DND-41 (cell line): ENCODE data around the gene RAB33A.

ENCODE experiments used
- ATAC-seq: fragments of 200-7000 bp; cut with Tn5 transposase; 3 replicates; pipeline ENCODE4 v1.9.1; 2021; ENCODE audit warnings: low read depth; ENCODE audit not compliant: insufficient read depth
- DNase-seq: peaks from one replicate; pipeline ENCODE4 v3.0.0-alpha.2; 2020
- H2AFZ ChIP-seq: 2 replicates; pipeline ENCODE4 v1.6.0; 2012; ENCODE audit warnings: low read depth, low read length
- H3K27ac ChIP-seq: 2 replicates; pipeline ENCODE4 v1.5.1; 2012; ENCODE audit warnings: low read length, inconsistent platforms
- H3K27me3 ChIP-seq: fragments of 200-600 bp; sonication (generic); 2 replicates; pipeline ENCODE4 v1.6.0; 2012; ENCODE audit warnings: low read length, mild to moderate bottlenecking, inconsistent platforms; ENCODE audit not compliant: insufficient read depth, poor library complexity
- H3K36me3 ChIP-seq: 2 replicates; pipeline ENCODE4 v1.5.1; 2012; ENCODE audit warnings: low read length, inconsistent platforms; ENCODE audit not compliant: insufficient read depth
- H3K4me1 ChIP-seq: 2 replicates; pipeline ENCODE4 v1.5.1; 2012; ENCODE audit warnings: mild to moderate bottlenecking, low read length; ENCODE audit not compliant: insufficient read depth
- H3K4me2 ChIP-seq: 2 replicates; pipeline ENCODE4 v1.6.0; 2012; ENCODE audit warnings: mild to moderate bottlenecking, moderate library complexity, low read length, inconsistent platforms; ENCODE audit not compliant: insufficient read depth
- H3K4me3 ChIP-seq, 2 experiments: fragments of 200-600 bp in 1 of 2; shearing (Covaris generic) in 1 of 2; 2 replicates each; pipeline ENCODE4 v1.5.1; 2012 to 2016; ENCODE audit warnings: inconsistent platforms in 2 of 2, low read length in 2 of 2, mild to moderate bottlenecking in 2 of 2, low read depth in 1 of 2, moderate library complexity in 1 of 2
- H3K79me2 ChIP-seq: 2 replicates; pipeline ENCODE4 v1.6.0; 2012; ENCODE audit warnings: low read length, inconsistent platforms; ENCODE audit not compliant: insufficient read depth
- H3K9ac ChIP-seq: 2 replicates; pipeline ENCODE4 v1.6.0; 2012; ENCODE audit warnings: low read depth, mild to moderate bottlenecking, inconsistent platforms, low read length, moderate library complexity
- H3K9me3 ChIP-seq: 2 replicates; pipeline ENCODE4 v1.5.1; 2012; ENCODE audit warnings: low read length, moderate library complexity, mild to moderate bottlenecking, inconsistent platforms; ENCODE audit not compliant: insufficient read depth, severe bottlenecking
- H4K20me1 ChIP-seq: 2 replicates; pipeline ENCODE4 v1.6.0; 2012; ENCODE audit warnings: low read length; ENCODE audit not compliant: insufficient read depth
- CTCF ChIP-seq: IDR thresholded peaks from 2 replicates; pipeline ENCODE4 v1.5.1; 2012; ENCODE audit warnings: borderline replicate concordance, low read length, moderate library complexity, mild to moderate bottlenecking; ENCODE audit not compliant: poor library complexity, severe bottlenecking; ENCODE audit errors: extremely low read depth
- EZH2 ChIP-seq: IDR thresholded peaks from 3 replicates; pipeline ENCODE4 v1.6.1; 2012; ENCODE audit warnings: borderline replicate concordance, low read depth, mild to moderate bottlenecking, moderate library complexity, low read length, inconsistent platforms; ENCODE audit not compliant: severe bottlenecking

Gene RAB33A

GRCh38 chrX:130130990-130131389 is 40.8 kb upstream of the RAB33A start:
- Histone ChIP-seq H3K9ac (no peak overlapping the region), H4K20me1 (no peaks in the 10 kb centered on the region), H3K36me3 (peaks cover 66% of the 10 kb centered on the region), H2AFZ (no peak overlapping the region), H3K79me2 (no peaks in the 10 kb centered on the region), H3K4me2 (no peak overlapping the region), H3K27me3 (no peaks in the 10 kb centered on the region), H3K9me3 (no peaks in the 10 kb centered on the region), H3K27ac (no peak overlapping the region), H3K4me1 (no peaks in the 10 kb centered on the region), H3K4me3 (no peak overlapping the region)
- DNase-seq: no peak
- no peak for ATAC-seq
- TF ChIP-seq CTCF: no peak
- TF ChIP-seq EZH2: no peak

- no peaks in the 10 kb centered on the region for H3K27me3 ChIP-seq
- no peak overlapping the region for H3K4me3 ChIP-seq
- peaks cover 57% of the 10 kb centered on the region for H3K36me3 ChIP-seq
- no peak overlapping the region for H3K4me2 ChIP-seq
- DNase-seq (no peak), ATAC-seq (no peak)
- H3K4me1 ChIP-seq: no peaks in the 10 kb centered on the region
- no peaks in the 10 kb centered on the region for H3K9me3 ChIP-seq
- H4K20me1 ChIP-seq: no peaks in the 10 kb centered on the region
- no peak overlapping the region for H3K9ac ChIP-seq
- H3K27ac ChIP-seq: no peak overlapping the region
- H3K79me2 ChIP-seq: no peaks in the 10 kb centered on the region
- TF ChIP-seq CTCF (no peak), EZH2 (no peak)
- no peak overlapping the region for H2AFZ ChIP-seq
These were observed 35.3 kb upstream of the RAB33A start for GRCh38 chrX:130136496-130136895.

- Histone ChIP-seq H3K9me3 (no peaks in the 10 kb centered on the region), H3K4me3 (no peak overlapping the region), H2AFZ (no peak overlapping the region), H3K27me3 (no peaks in the 10 kb centered on the region), H3K27ac (no peak overlapping the region), H4K20me1 (no peaks in the 10 kb centered on the region), H3K79me2 (no peaks in the 10 kb centered on the region), H3K36me3 (peaks cover 56% of the 10 kb centered on the region), H3K4me1 (no peaks in the 10 kb centered on the region), H3K9ac (no peak overlapping the region), H3K4me2 (no peak overlapping the region)
- TF ChIP-seq EZH2 (no peak), CTCF (no peak)
- no peak for DNase-seq
- no peak for ATAC-seq
These were observed 34.8 kb upstream of the RAB33A start for GRCh38 chrX:130136961-130137360.

- Histone ChIP-seq H3K4me3 (no peak overlapping the region), H3K36me3 (peaks cover 62% of the 10 kb centered on the region), H2AFZ (no peak overlapping the region), H3K27me3 (no peaks in the 10 kb centered on the region), H3K9ac (no peak overlapping the region), H3K4me2 (no peak overlapping the region), H4K20me1 (no peaks in the 10 kb centered on the region), H3K4me1 (no peaks in the 10 kb centered on the region), H3K9me3 (no peaks in the 10 kb centered on the region), H3K27ac (no peak overlapping the region), H3K79me2 (no peaks in the 10 kb centered on the region)
- no peak for DNase-seq
- TF ChIP-seq EZH2 (no peak), CTCF (no peak)
- ATAC-seq: no peak
These were observed 32.1 kb upstream of the RAB33A start for GRCh38 chrX:130139474-130140201.
